HCT116 (cell line): ENCODE measurements around the gene BLCAP. TPM values are rescaled to one million over a fixed set of nuclear protein-coding genes. Genes with fewer than 3 reads are reported as not detected.

ENCODE experiments used
- ATAC-seq: fragments of 200-7000 bp; cut with Tn5 transposase; 2 replicates; pipeline ENCODE4 v1.9.1; 2020; ENCODE audit warnings: mild to moderate bottlenecking, moderate library complexity
- BruUV-seq: library from RNA; stranded (reverse); fragments of 400-500 nt; replicated peaks from 2 replicates; lab custom pipeline; 2021; lab: Mats Ljungman, UMichigan
- CTCF ChIA-PET: fragments of 300-600 bp; sonication (Branson Sonifier 250); formaldehyde crosslinking; loops from one replicate; lab custom pipeline; 2021; ENCODE audit warnings: antibody characterized with exemption; lab: Charles Lee
- POLR2A ChIA-PET: fragments of 300-600, 350-600 bp; sonication (Branson Sonifier 250); formaldehyde crosslinking; loops from one replicate; lab custom pipeline; 2021; ENCODE audit warnings: antibody characterized with exemption; lab: Charles Lee
- RAD21 ChIA-PET, 2 experiments: fragments of 300-600 bp; sonication (Branson Sonifier 250); formaldehyde crosslinking; loops; one replicate each; lab custom pipeline; 2023; ENCODE audit warnings: low total read pairs in 2 of 2; ENCODE audit not compliant: uncharacterized antibody in 2 of 2, unreplicated experiment in 2 of 2, low non-redundant PET in 1 of 2; lab: Charles Lee
- DNase-seq: peaks from one replicate; pipeline ENCODE4 v3.0.0-alpha.2; 2010; ENCODE audit warnings: low read depth, low spot score
- H2AFZ ChIP-seq: fragments of 200-600 bp; shearing (Covaris generic), sonication (generic); 2 replicates; pipeline ENCODE4 v1.6.1; 2017; ENCODE audit warnings: low read depth, mixed run types, mixed read lengths, antibody characterized with exemption, low read length; ENCODE audit not compliant: poor library complexity, severe bottlenecking
- H3K27ac ChIP-seq: 2 replicates; pipeline ENCODE4 v1.5.1; 2012; ENCODE audit warnings: low read depth, low read length
- H3K27me3 ChIP-seq: fragments of 200-600 bp; sonication (generic); 2 replicates; pipeline ENCODE4 v1.6.1; 2016; ENCODE audit warnings: mixed run types, low read length, mixed read lengths; ENCODE audit not compliant: insufficient read depth
- H3K36me3 ChIP-seq, 2 experiments: fragments of 200-500 bp in 1 of 2; fragments of 200-600 bp in 1 of 2; sonication (Bioruptor generic) in 1 of 2; sonication (generic) in 1 of 2; 2 replicates each; pipeline versions ENCODE4 v1.5.1 to v1.6.1; 2014 to 2016; ENCODE audit warnings: low read length in 2 of 2, inconsistent platforms in 1 of 2, mixed read lengths in 1 of 2, mixed run types in 1 of 2; ENCODE audit not compliant: insufficient read depth in 2 of 2, control insufficient read depth in 1 of 2
- H3K4me1 ChIP-seq, 2 experiments: fragments of 200-600 bp in 1 of 2; sonication (generic) in 1 of 2; 2 replicates each; pipeline versions ENCODE4 v1.5.1 to v1.6.1; 2012 to 2017; ENCODE audit warnings: low read length in 2 of 2, inconsistent platforms in 1 of 2, mild to moderate bottlenecking in 1 of 2, mixed read lengths in 1 of 2, mixed run types in 1 of 2, moderate library complexity in 1 of 2; ENCODE audit not compliant: insufficient read depth in 2 of 2, control insufficient read depth in 1 of 2
- H3K4me2 ChIP-seq: fragments of 200-600 bp; sonication (generic); 2 replicates; pipeline ENCODE4 v1.6.1; 2017; ENCODE audit warnings: mixed run types, low read length, mixed read lengths
- H3K4me3 ChIP-seq, 2 experiments: fragments of 200-600 bp in 1 of 2; sonication (generic) in 1 of 2; replicated peaks in 1 of 2; 2 replicates each; pipeline ENCODE4 v1.5.1; 2011 to 2016; ENCODE audit warnings: low read length in 2 of 2, control low read depth in 1 of 2, low read depth in 1 of 2, mild to moderate bottlenecking in 1 of 2, mixed read lengths in 1 of 2, mixed run types in 1 of 2
- H3K79me2 ChIP-seq: fragments of 200-600 bp; sonication (generic); 2 replicates; pipeline ENCODE4 v1.6.1; 2017; ENCODE audit warnings: mild to moderate bottlenecking, mixed run types, low read length, moderate library complexity, mixed read lengths; ENCODE audit not compliant: insufficient read depth
- H3K9ac ChIP-seq: fragments of 200-600 bp; sonication (generic); 2 replicates; pipeline ENCODE4 v1.6.1; 2016; ENCODE audit warnings: low read length, mixed read lengths
- H3K9me2 ChIP-seq: fragments of 200-600 bp; sonication (generic), shearing (Covaris generic); 2 replicates; pipeline ENCODE4 v1.6.1; 2017; ENCODE audit warnings: mixed run types, mild to moderate bottlenecking, moderate library complexity; ENCODE audit not compliant: insufficient read depth
- H3K9me3 ChIP-seq, 2 experiments: fragments of 200-500 bp in 1 of 2; fragments of 200-600 bp in 1 of 2; sonication (Bioruptor generic) in 1 of 2; sonication (generic) in 1 of 2; 2 replicates each; pipeline ENCODE4 v1.6.1; 2014 to 2017; ENCODE audit warnings: low read length in 2 of 2, mixed read lengths in 2 of 2, inconsistent platforms in 1 of 2, low read depth in 1 of 2, mild to moderate bottlenecking in 1 of 2, mixed run types in 1 of 2, moderate library complexity in 1 of 2; ENCODE audit not compliant: control insufficient read depth in 1 of 2, insufficient read depth in 1 of 2
- H4K20me1 ChIP-seq: fragments of 200-600 bp; sonication (generic), shearing (Covaris generic); 2 replicates; pipeline ENCODE4 v1.6.1; 2017; ENCODE audit warnings: mixed run types, mild to moderate bottlenecking, moderate library complexity; ENCODE audit not compliant: insufficient read depth
- ATF3 ChIP-seq: IDR thresholded peaks from 2 replicates; pipeline ENCODE4 v1.6.1; 2012
- CBX3 ChIP-seq: IDR thresholded peaks from 2 replicates; pipeline ENCODE4 v1.6.1; 2012; ENCODE audit warnings: low read depth
- CEBPB ChIP-seq: IDR thresholded peaks from 2 replicates; pipeline ENCODE4 v1.6.1; 2012; ENCODE audit warnings: low read depth
- ELF1 ChIP-seq: IDR thresholded peaks from 2 replicates; pipeline ENCODE4 v1.6.1; 2012; ENCODE audit warnings: low read depth, borderline replicate concordance
- EZH2 ChIP-seq: fragments of 200-600 bp; sonication (generic); IDR thresholded peaks from 2 replicates; pipeline ENCODE4 v1.6.1; 2017; ENCODE audit warnings: antibody characterized with exemption, mixed run types
- EZH2phosphoT487 ChIP-seq: fragments of 200-600 bp; IDR thresholded peaks from 2 replicates; pipeline ENCODE4 v1.6.1; 2018; ENCODE audit warnings: antibody characterized with exemption, borderline replicate concordance
- FOSL1 ChIP-seq: IDR thresholded peaks from 2 replicates; pipeline ENCODE4 v1.6.1; 2012; ENCODE audit warnings: low read depth
- POLR2A ChIP-seq: IDR thresholded peaks from 2 replicates; pipeline ENCODE4 v1.7.0; 2011; ENCODE audit warnings: borderline replicate concordance; ENCODE audit not compliant: insufficient read depth, insufficient read length; ENCODE audit errors: extremely low read depth
- POLR2AphosphoS5 ChIP-seq: IDR thresholded peaks from 2 replicates; pipeline ENCODE4 v1.6.1; 2011; ENCODE audit warnings: mild to moderate bottlenecking, low read depth, low read length, moderate library complexity
- RAD21 ChIP-seq: IDR thresholded peaks from 2 replicates; pipeline ENCODE4 v1.6.1; 2012; ENCODE audit warnings: low read depth, mild to moderate bottlenecking
- REST ChIP-seq: IDR thresholded peaks from 2 replicates; pipeline ENCODE4 v1.6.1; 2012; ENCODE audit warnings: low read depth
- SIN3A ChIP-seq: IDR thresholded peaks from 2 replicates; pipeline ENCODE4 v1.6.1; 2012; ENCODE audit warnings: low read depth
- SRF ChIP-seq: IDR thresholded peaks from 2 replicates; pipeline ENCODE4 v1.6.1; 2012; ENCODE audit warnings: low read depth
- TCF7L2 ChIP-seq: IDR thresholded peaks from 2 replicates; pipeline ENCODE4 v1.7.0; 2011; ENCODE audit warnings: borderline replicate concordance, inconsistent platforms; ENCODE audit not compliant: insufficient read depth, insufficient read length; ENCODE audit errors: extremely low read depth
- ZFX ChIP-seq: fragments of 450-650 bp; IDR thresholded peaks from 2 replicates; pipeline ENCODE4 v1.6.1; 2017
- ZNF274 ChIP-seq: fragments of 200-500 bp; sonication (Bioruptor generic); IDR thresholded peaks from 2 replicates; pipeline ENCODE4 v1.6.1; 2014; ENCODE audit warnings: mild to moderate bottlenecking, low read depth, low read length, inconsistent platforms
- intact Hi-C: fragments of 100-400 bp; cut with micrococcal nuclease; formaldehyde crosslinking; loops from 2 replicates; pipeline ENCODE4 v1.10.0; 2022
- total RNA-seq: library from RNA; stranded (reverse); gene quantifications from one replicate; pipeline ENCODE4 v1.2.1, GENCODE V29; 2021; ENCODE audit not compliant: unreplicated experiment
- TF ChIP-seq, protein P1 (sequence below), 3 experiments: fragments of 200-600 bp in 1 of 3; sonication (generic) in 1 of 3; IDR thresholded peaks in 2 of 3; conservative IDR thresholded peaks in 1 of 3; 2 replicates each; pipeline ENCODE4 v1.5.1; 2012 to 2017; ENCODE audit warnings: low read depth in 2 of 3, low read length in 2 of 3, antibody characterized with exemption in 1 of 3, borderline replicate concordance in 1 of 3, control low read depth in 1 of 3, mild to moderate bottlenecking in 1 of 3, mixed read lengths in 1 of 3, mixed run types in 1 of 3, moderate library complexity in 1 of 3; ENCODE audit not compliant: insufficient read depth in 1 of 3
- TF ChIP-seq, protein P2 (sequence below): IDR thresholded peaks from 2 replicates; pipeline ENCODE4 v1.6.1; 2011; ENCODE audit warnings: mild to moderate bottlenecking, low read length, moderate library complexity; ENCODE audit not compliant: insufficient replicate concordance; ENCODE audit errors: extremely low read depth

Gene BLCAP
- total RNA-seq, 1 experiment from 2014 or later = 27.5 TPM

DNA sequence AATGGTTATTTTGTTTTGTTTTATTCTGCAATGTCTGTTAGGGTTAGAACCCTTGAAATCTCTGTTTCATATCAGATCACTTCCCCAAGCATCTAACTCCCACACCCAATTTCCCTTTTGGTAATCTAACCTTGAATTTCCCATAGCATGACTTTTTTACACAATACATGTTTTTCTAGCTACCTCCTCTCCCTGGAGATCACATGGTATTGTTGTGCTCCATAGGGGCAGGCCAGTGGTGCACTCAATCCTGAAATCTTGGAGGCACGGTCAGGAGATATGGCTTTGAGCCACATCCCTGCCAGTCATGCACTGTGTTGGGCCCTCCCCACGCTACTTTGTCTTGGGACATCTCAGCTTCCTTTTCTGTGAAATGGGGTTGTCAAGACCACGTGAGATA, 43.3 kb downstream of the BLCAP start:
- Histone ChIP-seq H3K9ac (no peak overlapping the region), H4K20me1 (no peaks in the 10 kb centered on the region), H3K4me3 (no peak overlapping the region), H3K4me2 (no peak overlapping the region), H3K9me3 (no peaks in the 10 kb centered on the region), H3K9me2 (no peaks in the 10 kb centered on the region), H3K27me3 (peaks cover 48% of the 10 kb centered on the region), H3K79me2 (no peaks in the 10 kb centered on the region), H2AFZ (no peak overlapping the region), H3K4me1 (no peaks in the 10 kb centered on the region), H3K36me3 (no peaks in the 10 kb centered on the region), H3K27ac (no peak overlapping the region)
- intact Hi-C loops = no loop called here
- no peak for DNase-seq
- CTCF ChIA-PET = no interaction called here
- RAD21 ChIA-PET = no interaction called here
- no TSS peak for BruUV-seq
- no peak for ATAC-seq
- TF ChIP-seq POLR2AphosphoS5 (no peak), ATF3 (no peak), SIN3A (no peak), EZH2 (no peak), ELF1 (no peak), ZFX (no peak), CEBPB (no peak), SRF (no peak), EZH2phosphoT487 (no peak), RAD21 (no peak), ZNF274 (no peak), CBX3 (no peak), TCF7L2 (no peak), POLR2A (no peak), FOSL1 (no peak), REST (no peak)
- TF ChIP-seq, protein P1, sequence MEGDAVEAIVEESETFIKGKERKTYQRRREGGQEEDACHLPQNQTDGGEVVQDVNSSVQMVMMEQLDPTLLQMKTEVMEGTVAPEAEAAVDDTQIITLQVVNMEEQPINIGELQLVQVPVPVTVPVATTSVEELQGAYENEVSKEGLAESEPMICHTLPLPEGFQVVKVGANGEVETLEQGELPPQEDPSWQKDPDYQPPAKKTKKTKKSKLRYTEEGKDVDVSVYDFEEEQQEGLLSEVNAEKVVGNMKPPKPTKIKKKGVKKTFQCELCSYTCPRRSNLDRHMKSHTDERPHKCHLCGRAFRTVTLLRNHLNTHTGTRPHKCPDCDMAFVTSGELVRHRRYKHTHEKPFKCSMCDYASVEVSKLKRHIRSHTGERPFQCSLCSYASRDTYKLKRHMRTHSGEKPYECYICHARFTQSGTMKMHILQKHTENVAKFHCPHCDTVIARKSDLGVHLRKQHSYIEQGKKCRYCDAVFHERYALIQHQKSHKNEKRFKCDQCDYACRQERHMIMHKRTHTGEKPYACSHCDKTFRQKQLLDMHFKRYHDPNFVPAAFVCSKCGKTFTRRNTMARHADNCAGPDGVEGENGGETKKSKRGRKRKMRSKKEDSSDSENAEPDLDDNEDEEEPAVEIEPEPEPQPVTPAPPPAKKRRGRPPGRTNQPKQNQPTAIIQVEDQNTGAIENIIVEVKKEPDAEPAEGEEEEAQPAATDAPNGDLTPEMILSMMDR (IDR thresholded peaks at IDR 0.05 in 2 of 3, conservative IDR thresholded peaks at IDR 0.05 in 1 of 3; ENCODE audit: borderline replicate concordance in 1 of 3, insufficient read depth in 1 of 3, low read depth in 2 of 3, low read length in 2 of 3) = no peak
- TF ChIP-seq, protein P2, sequence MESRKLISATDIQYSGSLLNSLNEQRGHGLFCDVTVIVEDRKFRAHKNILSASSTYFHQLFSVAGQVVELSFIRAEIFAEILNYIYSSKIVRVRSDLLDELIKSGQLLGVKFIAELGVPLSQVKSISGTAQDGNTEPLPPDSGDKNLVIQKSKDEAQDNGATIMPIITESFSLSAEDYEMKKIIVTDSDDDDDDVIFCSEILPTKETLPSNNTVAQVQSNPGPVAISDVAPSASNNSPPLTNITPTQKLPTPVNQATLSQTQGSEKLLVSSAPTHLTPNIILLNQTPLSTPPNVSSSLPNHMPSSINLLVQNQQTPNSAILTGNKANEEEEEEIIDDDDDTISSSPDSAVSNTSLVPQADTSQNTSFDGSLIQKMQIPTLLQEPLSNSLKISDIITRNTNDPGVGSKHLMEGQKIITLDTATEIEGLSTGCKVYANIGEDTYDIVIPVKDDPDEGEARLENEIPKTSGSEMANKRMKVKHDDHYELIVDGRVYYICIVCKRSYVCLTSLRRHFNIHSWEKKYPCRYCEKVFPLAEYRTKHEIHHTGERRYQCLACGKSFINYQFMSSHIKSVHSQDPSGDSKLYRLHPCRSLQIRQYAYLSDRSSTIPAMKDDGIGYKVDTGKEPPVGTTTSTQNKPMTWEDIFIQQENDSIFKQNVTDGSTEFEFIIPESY = no peak
- POLR2A ChIA-PET = no interaction called here
